Endodermal cell (in vitro differentiated cells): ENCODE results near the gene EFNA5. TPM values are rescaled to one million over a fixed set of nuclear protein-coding genes. Genes with fewer than 3 reads are reported as not detected.

Experiments used
- DNase-seq: peaks from one replicate; pipeline ENCODE4 v3.0.0-alpha.2; 2017
- H3K27ac ChIP-seq: 2 replicates; pipeline ENCODE4 v1.5.1; 2013; ENCODE audit warnings: mild to moderate bottlenecking, low read depth, low read length, moderate library complexity
- H3K27me3 ChIP-seq: 2 replicates; pipeline ENCODE4 v1.6.1; 2013; ENCODE audit warnings: mild to moderate bottlenecking, low read length, moderate library complexity; ENCODE audit not compliant: insufficient read depth, control insufficient read depth, poor library complexity, severe bottlenecking
- H3K36me3 ChIP-seq: 2 replicates; pipeline ENCODE4 v1.7.0; 2013; ENCODE audit warnings: mild to moderate bottlenecking, low read length, moderate library complexity; ENCODE audit not compliant: control insufficient read depth, insufficient read depth
- H3K4me1 ChIP-seq: one replicate; pipeline ENCODE4 v1.7.0; 2013; ENCODE audit warnings: low read length; ENCODE audit not compliant: control insufficient read depth, insufficient read depth
- H3K4me3 ChIP-seq: 2 replicates; pipeline ENCODE4 v1.5.1; 2013; ENCODE audit warnings: mild to moderate bottlenecking, low read length, moderate library complexity
- H3K9ac ChIP-seq: 2 replicates; pipeline ENCODE4 v1.6.1; 2013; ENCODE audit warnings: mild to moderate bottlenecking, low read length, moderate library complexity; ENCODE audit not compliant: poor library complexity, severe bottlenecking; ENCODE audit errors: extremely low read depth
- H3K9me3 ChIP-seq: 2 replicates; pipeline ENCODE4 v1.6.1; 2013; ENCODE audit warnings: mild to moderate bottlenecking, low read length, moderate library complexity; ENCODE audit not compliant: control insufficient read depth
- H3K27ac Mint-ChIP-seq: 2 replicates; pipeline ENCODE4 v1.8.0; 2020; ENCODE audit warnings: mixed read lengths
- H3K27me3 Mint-ChIP-seq: 2 replicates; pipeline ENCODE4 v1.8.0; 2021; ENCODE audit warnings: mild to moderate bottlenecking, mixed read lengths; ENCODE audit not compliant: insufficient read depth
- H3K36me3 Mint-ChIP-seq: 2 replicates; pipeline ENCODE4 v1.8.0; 2020; ENCODE audit warnings: low read depth, mixed read lengths
- H3K4me1 Mint-ChIP-seq: 2 replicates; pipeline ENCODE4 v1.8.0; 2020; ENCODE audit warnings: mixed read lengths
- H3K4me3 Mint-ChIP-seq: 2 replicates; pipeline ENCODE4 v1.8.0; 2020; ENCODE audit warnings: mild to moderate bottlenecking, moderate library complexity, mixed read lengths
- H3K9me3 Mint-ChIP-seq: 2 replicates; pipeline ENCODE4 v1.8.0; 2020; ENCODE audit warnings: mild to moderate bottlenecking, mixed read lengths
- CTCF ChIP-seq: fragments of 200-600 bp; sonication (generic); conservative IDR thresholded peaks from 2 replicates; pipeline ENCODE4 v1.5.0; 2021; ENCODE audit warnings: antibody characterized with exemption, mild to moderate bottlenecking
- WGBS, 2 experiments: methylation state at CpG; one replicate each; pipeline versions ENCODE4 v1.1.5 to v1.1.7; 2013; ENCODE audit warnings: missing lambda C conversion rate in 2 of 2, mixed read lengths in 1 of 2; ENCODE audit not compliant: insufficient coverage in 1 of 2, insufficient read length in 1 of 2; 5-methylcytosine and 5-hydroxymethylcytosine counted together
- total RNA-seq, 2 donors: library from RNA; stranded (reverse); fragmentation: NEBNext Ultra II Directional in 1 of 2; extraction: Animal tissue kit (Norgen Biotek cat#: 25700) in 1 of 2; gene quantifications; 2 replicates in 1 of 2; 3 replicates in 1 of 2; pipeline ENCODE4 v1.2.1, GENCODE V29; 2021

Gene EFNA5
- total RNA-seq, 2 donors from 2014 or later: 53.3 to 63.1 TPM

- no peak for DNase-seq
- Mint-ChIP-seq H3K36me3 (no peaks in the 10 kb centered on the region), H3K27me3 (no peaks in the 10 kb centered on the region), H3K4me3 (no peak overlapping the region), H3K4me1 (peaks cover 26% of the 10 kb centered on the region), H3K9me3 (no peaks in the 10 kb centered on the region), H3K27ac (no peak overlapping the region)
- WGBS, 2 experiments: 76 to 82% methylated on average over 4 of the region's 4 CpGs
- H3K27ac ChIP-seq: no peak overlapping the region
- no peaks in the 10 kb centered on the region for H3K27me3 ChIP-seq
- peaks cover 6% of the 10 kb centered on the region for H3K36me3 ChIP-seq
- no peaks in the 10 kb centered on the region for H3K9me3 ChIP-seq
- no peak overlapping the region for H3K4me3 ChIP-seq
- peaks cover 6% of the 10 kb centered on the region for H3K4me1 ChIP-seq
- no peak overlapping the region for H3K9ac ChIP-seq
- no peak for TF ChIP-seq CTCF
Observed at GRCh38 chr5:107545486-107545885, 125.3 kb downstream of the EFNA5 start.

- WGBS, 2 experiments: 89 to 92% methylated on average over 3 to 6 of the region's 6 CpGs
- no peak overlapping the region for H3K4me3 ChIP-seq
- peaks cover 6% of the 10 kb centered on the region for H3K4me1 ChIP-seq
- H3K27ac ChIP-seq: no peak overlapping the region
- Mint-ChIP-seq H3K27me3 (no peaks in the 10 kb centered on the region), H3K27ac (no peak overlapping the region), H3K4me1 (peaks cover 27% of the 10 kb centered on the region), H3K9me3 (no peaks in the 10 kb centered on the region), H3K4me3 (no peak overlapping the region), H3K36me3 (no peaks in the 10 kb centered on the region)
- DNase-seq: no peak
- no peaks in the 10 kb centered on the region for H3K9me3 ChIP-seq
- H3K9ac ChIP-seq: no peak overlapping the region
- no peak for TF ChIP-seq CTCF
- H3K27me3 ChIP-seq: no peaks in the 10 kb centered on the region
- H3K36me3 ChIP-seq: peaks cover 6% of the 10 kb centered on the region
Observed at GRCh38 chr5:107544967-107545366, 125.8 kb downstream of the EFNA5 start.

- H3K4me1 ChIP-seq: peaks cover 6% of the 10 kb centered on the region
- no peak overlapping the region for H3K27ac ChIP-seq
- no peak overlapping the region for H3K4me3 ChIP-seq
- no peak overlapping the region for H3K27ac Mint-ChIP-seq
- 96 to 100% methylated on average over 1 to 3 of the region's 3 CpGs for WGBS, 2 experiments
- H3K9me3 ChIP-seq: no peaks in the 10 kb centered on the region
- no peaks in the 10 kb centered on the region for H3K27me3 ChIP-seq
- no peaks in the 10 kb centered on the region for H3K27me3 Mint-ChIP-seq
- no peak overlapping the region for H3K9ac ChIP-seq
- no peak for TF ChIP-seq CTCF
- H3K36me3 Mint-ChIP-seq: no peaks in the 10 kb centered on the region
- peaks cover 6% of the 10 kb centered on the region for H3K36me3 ChIP-seq
- peaks cover 29% of the 10 kb centered on the region for H3K4me1 Mint-ChIP-seq
- H3K4me3 Mint-ChIP-seq: no peak overlapping the region
- H3K9me3 Mint-ChIP-seq: no peaks in the 10 kb centered on the region
- no peak for DNase-seq
Observed at GRCh38 chr5:107544476-107544875, 126.3 kb downstream of the EFNA5 start.
